B cell (primary cell): ENCODE measurements around the gene ARHGEF17. TPM values are rescaled to one million over a fixed set of nuclear protein-coding genes. Genes with fewer than 3 reads are reported as not detected.

ENCODE experiments used
- ATAC-seq: fragments of 200-7000 bp; cut with Tn5 transposase; one replicate; pipeline ENCODE4 v1.10.0; 2021; ENCODE audit warnings: low read depth, mild to moderate bottlenecking, moderate number of reproducible peaks, moderate library complexity
- CTCF ChIA-PET: fragments of 350-600 bp; sonication (Branson Sonifier 250); formaldehyde crosslinking; loops from one replicate; lab custom pipeline; 2021; ENCODE audit warnings: antibody characterized with exemption, inconsistent platforms; lab: Charles Lee
- POLR2A ChIA-PET: fragments of 350-600 bp; sonication (Branson Sonifier 250); formaldehyde crosslinking; loops from one replicate; lab custom pipeline; 2021; ENCODE audit warnings: antibody characterized with exemption; lab: Charles Lee
- DNase-seq: peaks from one replicate; pipeline ENCODE4 v3.0.0; 2013
- H2AFZ ChIP-seq: 2 replicates; pipeline ENCODE4 v1.6.1; 2012; ENCODE audit warnings: mild to moderate bottlenecking, low read depth, low read length; ENCODE audit not compliant: insufficient read depth, poor library complexity, severe bottlenecking
- H3K27ac ChIP-seq, 2 donors: 1 replicate in 1 of 2; 2 replicates in 1 of 2; pipeline ENCODE4 v1.5.1; 2012 to 2013; ENCODE audit warnings: low read length in 2 of 2, mild to moderate bottlenecking in 2 of 2, moderate library complexity in 1 of 2
- H3K27me3 ChIP-seq, 4 experiments: fragments of 200-600 bp in 1 of 4; sonication (generic) in 1 of 4; replicated peaks in 1 of 4; 1 replicate in 2 of 4; 2 replicates in 2 of 4; pipeline versions ENCODE4 v1.6.1 to v1.7.0; 2013 to 2016; ENCODE audit warnings: low read length in 3 of 4, mild to moderate bottlenecking in 2 of 4, mixed read lengths in 1 of 4, moderate library complexity in 1 of 4; ENCODE audit not compliant: insufficient read depth in 4 of 4, control insufficient read depth in 3 of 4; ENCODE audit errors: control extremely low read depth in 1 of 4
- H3K36me3 ChIP-seq, 2 experiments: replicated peaks in 1 of 2; 1 replicate in 1 of 2; 2 replicates in 1 of 2; pipeline versions ENCODE4 v1.6.1 to v1.7.1; 2013; ENCODE audit warnings: low read length in 1 of 2; ENCODE audit not compliant: insufficient read depth in 2 of 2, control insufficient read depth in 1 of 2; ENCODE audit errors: control extremely low read depth in 1 of 2, extremely low read depth in 1 of 2
- H3K4me1 ChIP-seq, 2 donors: fragments of 200-600 bp in 1 of 2; sonication (generic) in 1 of 2; 1 replicate in 1 of 2; 2 replicates in 1 of 2; pipeline versions ENCODE4 v1.5.1 to v1.6.1; 2013 to 2017; ENCODE audit warnings: low read length in 2 of 2; ENCODE audit not compliant: control insufficient read depth in 2 of 2, insufficient read depth in 2 of 2
- H3K4me2 ChIP-seq: replicated peaks from 2 replicates; pipeline ENCODE3; 2012; ENCODE audit warnings: mild to moderate bottlenecking, low read depth, low read length; ENCODE audit not compliant: poor library complexity, severe bottlenecking
- H3K4me3 ChIP-seq, 5 experiments: fragments of 200-600 bp in 1 of 5; sonication (generic) in 1 of 5; 1 replicate in 3 of 5; 2 replicates in 2 of 5; pipeline versions ENCODE4 v1.5.1 to v1.7.0; 2011 to 2016; ENCODE audit warnings: low read length in 4 of 5, mild to moderate bottlenecking in 4 of 5, low read depth in 2 of 5, control low read depth in 1 of 5, moderate library complexity in 1 of 5; ENCODE audit not compliant: insufficient read depth in 1 of 5; ENCODE audit errors: control extremely low read depth in 1 of 5, extremely low read depth in 1 of 5
- H3K79me2 ChIP-seq: fragments of 200-600 bp; sonication (generic); one replicate; pipeline ENCODE4 v1.6.0; 2016; ENCODE audit warnings: low read length; ENCODE audit not compliant: control insufficient read depth, insufficient read depth
- H3K9ac ChIP-seq: fragments of 200-600 bp; sonication (generic); 2 replicates; pipeline ENCODE4 v1.6.1; 2017; ENCODE audit warnings: mild to moderate bottlenecking, low read length, moderate library complexity
- H3K9me3 ChIP-seq, 3 donors: one replicate each; pipeline versions ENCODE4 v1.6.1 to v1.7.1; 2013; ENCODE audit warnings: low read length in 2 of 3; ENCODE audit not compliant: control insufficient read depth in 2 of 3, insufficient read depth in 1 of 3; ENCODE audit errors: control extremely low read depth in 1 of 3
- H4K20me1 ChIP-seq: 2 replicates; pipeline ENCODE4 v1.6.0; 2012; ENCODE audit warnings: mild to moderate bottlenecking, low read length; ENCODE audit not compliant: insufficient read depth, control insufficient read depth, poor library complexity, severe bottlenecking
- H3K27ac Mint-ChIP-seq: one replicate; pipeline ENCODE4 v1.8.0; 2021; ENCODE audit warnings: mixed read lengths
- H3K27me3 Mint-ChIP-seq: one replicate; pipeline ENCODE4 v1.8.0; 2021; ENCODE audit warnings: mixed read lengths
- H3K4me1 Mint-ChIP-seq: one replicate; pipeline ENCODE4 v1.8.0; 2021; ENCODE audit warnings: mixed read lengths
- H3K4me3 Mint-ChIP-seq: one replicate; pipeline ENCODE4 v1.8.0; 2021; ENCODE audit warnings: mixed read lengths
- H3K9me3 Mint-ChIP-seq: one replicate; pipeline ENCODE4 v1.8.0; 2022; ENCODE audit warnings: mixed read lengths; ENCODE audit not compliant: insufficient read depth
- CTCF ChIP-seq: fragments of 200-600 bp; IDR thresholded peaks from one replicate; pipeline ENCODE4 v1.8.0; 2022; ENCODE audit warnings: antibody characterized with exemption, mild to moderate bottlenecking
- EZH2 ChIP-seq: IDR thresholded peaks from 2 replicates; pipeline ENCODE4 v1.6.1; 2012; ENCODE audit warnings: borderline replicate concordance, low read depth, mild to moderate bottlenecking, moderate library complexity, low read length; ENCODE audit not compliant: insufficient read depth, poor library complexity, severe bottlenecking
- WGBS: methylation state at CpG from one replicate; pipeline ENCODE4 v1.1.5; 2013; ENCODE audit warnings: missing lambda C conversion rate; ENCODE audit not compliant: insufficient coverage; 5-methylcytosine and 5-hydroxymethylcytosine counted together
- intact Hi-C: fragments of 100-400 bp; cut with micrococcal nuclease; formaldehyde crosslinking; loops from one replicate; pipeline ENCODE4 v1.10.0; 2022
- polyA plus RNA-seq: library from polyadenylated mRNA; depleted of rRNA; stranded (reverse); fragments of >200 nt; gene quantifications from 2 replicates; pipeline ENCODE4 v1.2.3, GENCODE V29; 2012
- total RNA-seq, 2 donors: library from RNA; stranded (reverse); fragments of 120-200 nt in 1 of 2; gene quantifications; 1 replicate in 1 of 2; 2 replicates in 1 of 2; pipeline versions ENCODE4 v1.2.3 to v1.2.4, GENCODE V29; 2013 to 2022

ARHGEF17 gene
- total and polyA plus RNA-seq, 2 donors (not counting 1 experiment from before 2014, with no cell fraction given), result 0.05 TPM; not detected in 1

- 89% methylated on average over 3 of the region's 7 CpGs for WGBS
- no peak for ATAC-seq
- ChIA-PET CTCF (interaction anchor here (0.7 to 6.6 kb wide), 17 partner anchors 8 to 456 kb away, joined by 3 to 157 read pairs (median 5); no protein-coding TSS in a partner anchor), POLR2A (no interaction called here)
- Histone ChIP-seq H3K4me3 (peak overlapping the region in 1 of 5 experiments; percentile 84), H3K36me3 (no peaks in the 10 kb centered on the region), H3K4me2 (peak overlapping the region; percentile 100), H3K4me1 (peaks cover 20 to 25% of the 10 kb centered on the region in 2 donors), H3K79me2 (no peaks in the 10 kb centered on the region), H3K27ac (no peak overlapping the region), H3K9ac (no peak overlapping the region), H3K9me3 (no peaks in the 10 kb centered on the region), H2AFZ (no peak overlapping the region), H4K20me1 (no peaks in the 10 kb centered on the region), H3K27me3 (peaks cover 0 to 60% (median 18%) of the 10 kb centered on the region in 4 experiments)
- intact Hi-C loops, result loop anchor here (2.0 kb wide), 1 partner anchor 17 kb away; no protein-coding TSS in a partner anchor
- peaks cover 13% of the 10 kb centered on the region for H3K4me1 Mint-ChIP-seq
- no peak overlapping the region for H3K27ac Mint-ChIP-seq
- H3K27me3 Mint-ChIP-seq, result peaks cover 31% of the 10 kb centered on the region
- H3K9me3 Mint-ChIP-seq, result no peaks in the 10 kb centered on the region
- TF ChIP-seq CTCF, result no peak
- no peak for DNase-seq
- peak overlapping the region; percentile 59 for H3K4me3 Mint-ChIP-seq
Measured at GRCh38 chr11:73306069-73306841, 1.8 kb upstream of the ARHGEF17 start.

GRCh38 chr11:73306977-73307322 lies 1.1 kb upstream of the ARHGEF17 start:
- no peaks in the 10 kb centered on the region for H3K79me2 ChIP-seq
- DNase-seq (no peak), ATAC-seq (no peak)
- no peaks in the 10 kb centered on the region for H4K20me1 ChIP-seq
- H3K4me3 ChIP-seq, result peak overlapping the region; percentile 13 to 84 (median 65)
- intact Hi-C loops, result loop anchor here (1.0 to 2.0 kb wide), 4 partner anchors 18 to 354 kb away; partner anchors contain the start of gene FAM168A
- WGBS, result 20% methylated on average over 16 of the region's 18 CpGs
- H3K9me3 Mint-ChIP-seq, result no peaks in the 10 kb centered on the region
- peaks cover 0 to 56% (median 18%) of the 10 kb centered on the region in 4 experiments for H3K27me3 ChIP-seq
- no peaks in the 10 kb centered on the region for H3K9me3 ChIP-seq
- peak overlapping the region; percentile 89 for H3K4me3 Mint-ChIP-seq
- peak overlapping the region; percentile 100 for H3K4me2 ChIP-seq
- H3K27me3 Mint-ChIP-seq, result peaks cover 29% of the 10 kb centered on the region
- peaks cover 20 to 25% of the 10 kb centered on the region in 2 donors for H3K4me1 ChIP-seq
- H3K27ac Mint-ChIP-seq, result peak overlapping the region; percentile 51
- no peak overlapping the region for H3K27ac ChIP-seq
- peak overlapping the region; percentile 83 for H2AFZ ChIP-seq
- peak overlapping the region; percentile 79 for H3K9ac ChIP-seq
- ChIA-PET POLR2A (interaction anchor here (0.5 to 1.0 kb wide), 2 partner anchors 78 to 518 kb away, joined by 3 read pairs; no protein-coding TSS in a partner anchor), CTCF (interaction anchor here (0.7 to 6.6 kb wide), 18 partner anchors 9 to 457 kb away, joined by 3 to 157 read pairs (median 5); no protein-coding TSS in a partner anchor)
- TF ChIP-seq EZH2, result no peak
- no peak for TF ChIP-seq CTCF
- peaks cover 13% of the 10 kb centered on the region for H3K4me1 Mint-ChIP-seq
- no peaks in the 10 kb centered on the region for H3K36me3 ChIP-seq
